IPS-20b (cell line): ENCODE measurements around the gene FAM13B.
A peak's percentile ranks its signal among the peaks of the same experiment; 100 is the strongest.
"Not testable (repeated sequence)": the region's sequence is repeated elsewhere in the genome, so short reads cannot be mapped to it uniquely, and the experiment has no call there.

Experiments used
- H3K27ac ChIP-seq: one replicate; pipeline ENCODE4 v1.5.1; 2013; ENCODE audit warnings: low read length
- H3K27me3 ChIP-seq: 2 replicates; pipeline ENCODE4 v1.6.1; 2013; ENCODE audit warnings: mild to moderate bottlenecking, low read length, inconsistent platforms; ENCODE audit not compliant: insufficient read depth
- H3K36me3 ChIP-seq: 2 replicates; pipeline ENCODE4 v1.6.1; 2013; ENCODE audit warnings: low read depth, mild to moderate bottlenecking, inconsistent platforms, low read length, moderate library complexity; ENCODE audit not compliant: insufficient read depth
- H3K4me1 ChIP-seq: 2 replicates; pipeline ENCODE4 v1.6.1; 2013; ENCODE audit warnings: mild to moderate bottlenecking, control low read depth, inconsistent platforms, low read length, moderate library complexity; ENCODE audit not compliant: insufficient read depth
- H3K4me3 ChIP-seq: 2 replicates; pipeline ENCODE4 v1.5.1; 2013; ENCODE audit warnings: mild to moderate bottlenecking, low read length, inconsistent platforms
- H3K9ac ChIP-seq: 2 replicates; pipeline ENCODE4 v1.6.1; 2013; ENCODE audit warnings: low read depth, mild to moderate bottlenecking, inconsistent platforms, low read length, moderate library complexity
- H3K9me3 ChIP-seq: 2 replicates; pipeline ENCODE4 v1.6.1; 2013; ENCODE audit warnings: mild to moderate bottlenecking, low read depth, low read length, inconsistent platforms; ENCODE audit not compliant: insufficient read depth

The FAM13B gene

GRCh38 chr5:138053554-138053953 lies 20.7 kb upstream of the FAM13B start:
- no peaks in the 10 kb centered on the region for H3K27me3 ChIP-seq

DNA sequence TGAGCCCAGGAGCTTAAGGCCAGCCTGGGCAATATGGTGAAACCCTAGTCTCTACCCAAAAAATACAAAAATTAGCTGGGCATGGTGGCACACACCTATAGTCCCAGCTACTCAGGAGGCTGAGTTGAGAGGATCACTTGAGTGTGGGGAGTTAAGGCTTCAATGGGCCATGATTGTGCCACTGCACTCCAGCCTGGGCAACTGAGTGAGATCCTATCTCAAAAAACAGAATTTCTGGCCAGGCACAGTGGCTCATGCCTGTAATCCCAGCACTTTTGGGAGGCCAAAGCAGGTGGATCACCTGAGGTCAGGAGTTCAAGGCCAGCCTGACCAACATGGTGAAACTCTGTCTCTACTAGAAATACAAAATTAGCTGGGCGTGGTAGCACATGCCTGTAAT lies 19.8 kb upstream of the FAM13B start:
- H3K9me3 ChIP-seq, H3K36me3 ChIP-seq, H3K9ac ChIP-seq, H3K4me1 ChIP-seq, H3K27me3 ChIP-seq, H3K27ac ChIP-seq, H3K4me3 ChIP-seq: not testable (repeated sequence)

More at GRCh38 chr5:138053554-138053953, 20.7 kb upstream of the FAM13B start:
- no peak overlapping the region for H3K27ac ChIP-seq
- no peaks in the 10 kb centered on the region for H3K9me3 ChIP-seq
- H3K4me1 ChIP-seq: no peaks in the 10 kb centered on the region
- no peak overlapping the region for H3K9ac ChIP-seq
- no peak overlapping the region for H3K4me3 ChIP-seq
- no peaks in the 10 kb centered on the region for H3K36me3 ChIP-seq

GRCh38 chr5:138051441-138052296 lies 18.8 kb upstream of the FAM13B start:
- no peaks in the 10 kb centered on the region for H3K9me3 ChIP-seq
- H3K4me3 ChIP-seq: no peak overlapping the region
- H3K27ac ChIP-seq: no peak overlapping the region
- no peaks in the 10 kb centered on the region for H3K4me1 ChIP-seq
- no peak overlapping the region for H3K9ac ChIP-seq
- H3K27me3 ChIP-seq: no peaks in the 10 kb centered on the region
- H3K36me3 ChIP-seq: no peaks in the 10 kb centered on the region

DNA sequence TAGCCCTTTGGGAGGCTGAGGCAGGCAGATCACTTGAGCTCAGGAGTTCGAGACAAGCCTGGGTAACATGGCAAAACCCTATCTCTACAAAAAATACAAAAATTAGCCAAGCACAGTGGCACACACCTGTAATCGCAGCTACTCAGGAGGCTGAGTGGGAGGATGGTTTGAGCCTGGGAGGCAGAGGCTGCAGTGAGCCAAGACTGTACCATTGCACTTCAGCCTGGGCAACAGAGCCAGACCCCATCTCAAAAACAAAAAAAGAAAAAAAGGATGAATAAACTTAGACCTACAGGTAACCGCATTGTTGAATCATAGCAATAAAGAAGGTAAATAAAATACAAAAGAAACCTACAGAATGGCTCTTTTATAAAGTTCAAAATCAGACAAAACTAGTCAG lies 12.4 kb upstream of the FAM13B start:
- H3K36me3 ChIP-seq, H3K4me1 ChIP-seq, H3K27me3 ChIP-seq, H3K4me3 ChIP-seq, H3K27ac ChIP-seq, H3K9ac ChIP-seq, H3K9me3 ChIP-seq: not testable (repeated sequence)

DNA sequence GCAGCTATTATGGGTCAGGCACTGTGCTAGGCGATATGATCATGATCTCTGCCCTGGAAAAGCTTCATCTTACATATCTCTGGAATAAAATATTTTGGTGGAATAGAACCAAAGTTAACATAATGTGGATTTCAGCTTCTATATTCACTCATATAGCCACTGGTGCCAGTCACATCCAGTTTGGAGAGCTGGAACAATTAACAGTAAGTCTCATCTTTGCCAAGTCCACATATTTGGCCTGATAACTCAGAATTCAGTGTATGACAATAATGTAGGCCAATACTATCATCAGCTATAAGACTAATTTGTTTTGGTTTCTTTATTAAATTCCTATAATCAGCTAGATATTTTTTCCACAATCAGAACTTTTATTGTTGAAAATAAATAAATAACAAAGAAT lies 5.9 kb upstream of the FAM13B start:
- Histone ChIP-seq H3K4me1 (peaks cover 4% of the 10 kb centered on the region), H3K27me3 (no peaks in the 10 kb centered on the region), H3K4me3 (no peak overlapping the region)

GRCh38 chr5:138037907-138038633 lies 5.2 kb upstream of the FAM13B start:
- Histone ChIP-seq H3K9ac (no peak overlapping the region), H3K4me3 (no peak overlapping the region), H3K27ac (no peak overlapping the region)

More for the DNA sequence above, 5.9 kb upstream of the FAM13B start:
- Histone ChIP-seq H3K9ac (no peak overlapping the region), H3K27ac (no peak overlapping the region), H3K9me3 (no peaks in the 10 kb centered on the region), H3K36me3 (no peaks in the 10 kb centered on the region)

GRCh38 chr5:138037271-138037670 lies 4.4 kb upstream of the FAM13B start:
- no peak overlapping the region for H3K9ac ChIP-seq
- H3K36me3 ChIP-seq: no peaks in the 10 kb centered on the region
- H3K9me3 ChIP-seq: no peaks in the 10 kb centered on the region
- H3K4me3 ChIP-seq: no peak overlapping the region
- peaks cover 6% of the 10 kb centered on the region for H3K4me1 ChIP-seq
- no peak overlapping the region for H3K27ac ChIP-seq
- H3K27me3 ChIP-seq: no peaks in the 10 kb centered on the region

More at GRCh38 chr5:138037907-138038633, 5.2 kb upstream of the FAM13B start:
- H3K4me1 ChIP-seq: peaks cover 6% of the 10 kb centered on the region
- no peaks in the 10 kb centered on the region for H3K27me3 ChIP-seq
- H3K36me3 ChIP-seq: no peaks in the 10 kb centered on the region
- no peaks in the 10 kb centered on the region for H3K9me3 ChIP-seq

- Histone ChIP-seq H3K4me3 (no peak overlapping the region), H3K9ac (no peak overlapping the region), H3K27me3 (no peaks in the 10 kb centered on the region), H3K36me3 (no peaks in the 10 kb centered on the region), H3K4me1 (peaks cover 6% of the 10 kb centered on the region), H3K9me3 (no peaks in the 10 kb centered on the region), H3K27ac (no peak overlapping the region)
These were observed 3.0 kb upstream of the FAM13B start for GRCh38 chr5:138035605-138036537.

- H3K27me3 ChIP-seq: no peaks in the 10 kb centered on the region
- peak overlapping the region; percentile 91 for H3K4me3 ChIP-seq
- peaks cover 6% of the 10 kb centered on the region for H3K4me1 ChIP-seq
- peak overlapping the region; percentile 98 for H3K27ac ChIP-seq
- H3K36me3 ChIP-seq: no peaks in the 10 kb centered on the region
- H3K9me3 ChIP-seq: no peaks in the 10 kb centered on the region
- H3K9ac ChIP-seq: peak overlapping the region; percentile 92; the same call in 1 of the 2 replicates
These were observed 1.0 kb upstream of the FAM13B start for GRCh38 chr5:138033907-138034306.

GRCh38 chr5:138033386-138033808 lies 518 bp upstream of the FAM13B start:
- peak overlapping the region; percentile 92 for H3K9ac ChIP-seq
- peak overlapping the region; percentile 91 for H3K4me3 ChIP-seq
- peaks cover 6% of the 10 kb centered on the region for H3K4me1 ChIP-seq
- H3K36me3 ChIP-seq: no peaks in the 10 kb centered on the region
- peak overlapping the region; percentile 98 for H3K27ac ChIP-seq
- H3K27me3 ChIP-seq: no peaks in the 10 kb centered on the region
- H3K9me3 ChIP-seq: no peaks in the 10 kb centered on the region

GRCh38 chr5:138032028-138032571 lies 779 bp downstream of the FAM13B start:
- peak overlapping the region; percentile 91 for H3K4me3 ChIP-seq
- H3K4me1 ChIP-seq: peaks cover 6% of the 10 kb centered on the region
- peak overlapping the region; percentile 77 for H3K9ac ChIP-seq
- H3K27me3 ChIP-seq: no peaks in the 10 kb centered on the region
- H3K36me3 ChIP-seq: no peaks in the 10 kb centered on the region
- H3K9me3 ChIP-seq: no peaks in the 10 kb centered on the region
- no peak overlapping the region for H3K27ac ChIP-seq
